Neuronal stem cell (in vitro differentiated cells): ENCODE measurements around the gene PRR7.

Source experiments
- DNase-seq: peaks from one replicate; pipeline ENCODE4 v3.0.0-alpha.2; 2013; ENCODE audit warnings: low spot score
- H2AFZ ChIP-seq: one replicate; pipeline ENCODE4 v1.6.1; 2013; ENCODE audit warnings: mild to moderate bottlenecking, low read length, inconsistent platforms
- H2AK5ac ChIP-seq: 2 replicates; pipeline ENCODE4 v1.6.1; 2013; ENCODE audit warnings: low read depth, mild to moderate bottlenecking, inconsistent platforms, low read length, moderate library complexity, mixed read lengths
- H2BK120ac ChIP-seq: 2 replicates; pipeline ENCODE4 v1.6.1; 2013; ENCODE audit warnings: low read depth, mild to moderate bottlenecking, inconsistent platforms, low read length, moderate library complexity, mixed read lengths
- H2BK12ac ChIP-seq: one replicate; pipeline ENCODE4 v1.6.1; 2013; ENCODE audit warnings: low read length, inconsistent platforms
- H2BK15ac ChIP-seq: 2 replicates; pipeline ENCODE4 v1.6.1; 2013; ENCODE audit warnings: mild to moderate bottlenecking, low read length, inconsistent platforms, mixed read lengths
- H2BK5ac ChIP-seq: one replicate; pipeline ENCODE4 v1.6.1; 2013; ENCODE audit warnings: inconsistent platforms, mild to moderate bottlenecking, low read length, moderate library complexity
- H3K14ac ChIP-seq: one replicate; pipeline ENCODE4 v1.6.1; 2013; ENCODE audit warnings: low read length, inconsistent platforms
- H3K18ac ChIP-seq: 2 replicates; pipeline ENCODE4 v1.6.1; 2013; ENCODE audit warnings: low read length, inconsistent platforms
- H3K23ac ChIP-seq: 2 replicates; pipeline ENCODE4 v1.6.1; 2013; ENCODE audit warnings: low read depth, mild to moderate bottlenecking, mixed read lengths, low read length, inconsistent platforms; ENCODE audit not compliant: poor library complexity
- H3K27ac ChIP-seq: replicated peaks from 3 replicates; pipeline ENCODE4 v1.5.1; 2013; ENCODE audit warnings: low read length, inconsistent platforms
- H3K27me3 ChIP-seq, 3 experiments: 2 replicates each; pipeline ENCODE4 v1.6.1; 2013; ENCODE audit warnings: low read length in 3 of 3, mild to moderate bottlenecking in 2 of 3, inconsistent platforms in 1 of 3, low read depth in 1 of 3, mixed read lengths in 1 of 3, moderate library complexity in 1 of 3; ENCODE audit not compliant: control insufficient read depth in 3 of 3, insufficient read depth in 3 of 3
- H3K36me3 ChIP-seq, 2 donors: replicated peaks in 1 of 2; 2 replicates each; pipeline ENCODE4 v1.6.1; 2013; ENCODE audit warnings: low read length in 2 of 2; ENCODE audit not compliant: control insufficient read depth in 2 of 2, insufficient read depth in 2 of 2
- H3K4ac ChIP-seq: 2 replicates; pipeline ENCODE4 v1.6.1; 2013; ENCODE audit warnings: inconsistent platforms, mild to moderate bottlenecking, low read length, moderate library complexity
- H3K4me1 ChIP-seq, 2 donors: 1 replicate in 1 of 2; 2 replicates in 1 of 2; pipeline ENCODE4 v1.6.1; 2013; ENCODE audit warnings: low read length in 2 of 2, low read depth in 1 of 2; ENCODE audit not compliant: control insufficient read depth in 2 of 2, insufficient read depth in 1 of 2
- H3K4me2 ChIP-seq: one replicate; pipeline ENCODE4 v1.6.1; 2013; ENCODE audit warnings: mild to moderate bottlenecking, low read length, inconsistent platforms; ENCODE audit not compliant: insufficient read depth, poor library complexity, severe bottlenecking
- H3K4me3 ChIP-seq, 2 donors: 2 replicates each; pipeline ENCODE4 v1.5.1; 2013; ENCODE audit warnings: low read length in 2 of 2, mild to moderate bottlenecking in 2 of 2, inconsistent platforms in 1 of 2, moderate library complexity in 1 of 2
- H3K79me1 ChIP-seq: one replicate; pipeline ENCODE4 v1.6.1; 2013; ENCODE audit warnings: low read depth, mild to moderate bottlenecking, inconsistent platforms, low read length, moderate library complexity
- H3K9ac ChIP-seq: one replicate; pipeline ENCODE4 v1.6.1; 2013; ENCODE audit warnings: mild to moderate bottlenecking, low read depth, low read length, inconsistent platforms; ENCODE audit not compliant: poor library complexity
- H3K9me3 ChIP-seq, 2 donors: replicated peaks in 1 of 2; 2 replicates each; pipeline versions ENCODE3 to v1.6.1; 2013; ENCODE audit warnings: low read length in 2 of 2, mild to moderate bottlenecking in 2 of 2, inconsistent platforms in 1 of 2, low read depth in 1 of 2, mixed read lengths in 1 of 2, moderate library complexity in 1 of 2; ENCODE audit not compliant: control insufficient read depth in 2 of 2, insufficient read depth in 1 of 2
- H4K8ac ChIP-seq: one replicate; pipeline ENCODE4 v1.6.1; 2013; ENCODE audit warnings: low read depth, mild to moderate bottlenecking, inconsistent platforms, low read length, moderate library complexity
- H4K91ac ChIP-seq: one replicate; pipeline ENCODE4 v1.6.1; 2013; ENCODE audit warnings: low read length, low read depth, mild to moderate bottlenecking, inconsistent platforms; ENCODE audit not compliant: poor library complexity
- WGBS, 2 donors: extraction: QIAGEN DNeasy Blood & Tissue Kit; methylation state at CpG; one replicate each; pipeline ENCODE4 v1.1.7; 2013; ENCODE audit warnings: missing lambda C conversion rate in 2 of 2, mixed read lengths in 1 of 2; ENCODE audit not compliant: insufficient read length in 2 of 2, insufficient replicate concordance in 1 of 2; ENCODE audit errors: extremely low coverage in 2 of 2; 5-methylcytosine and 5-hydroxymethylcytosine counted together

Gene PRR7

GRCh38 chr5:177457852-177458681, 11.5 kb downstream of the PRR7 start:
- Histone ChIP-seq H4K8ac (no peak overlapping the region), H3K18ac (peak overlapping the region; percentile 38), H4K91ac (no peak overlapping the region), H3K9me3 (peaks cover 0 to 3% of the 10 kb centered on the region in 2 donors), H3K4me2 (no peak overlapping the region), H3K9ac (peak overlapping the region; percentile 44), H2AFZ (no peak overlapping the region), H3K27me3 (no peaks in the 10 kb centered on the region), H3K4ac (no peak overlapping the region), H2BK5ac (peak overlapping the region; percentile 87), H2AK5ac (peak overlapping the region; percentile 75), H3K4me3 (no peak overlapping the region), H3K79me1 (peaks cover 19% of the 10 kb centered on the region), H3K36me3 (peaks cover 46 to 89% of the 10 kb centered on the region in 2 donors), H2BK120ac (no peak overlapping the region), H3K4me1 (peaks cover 19 to 21% of the 10 kb centered on the region in 2 donors), H2BK15ac (peak overlapping the region; percentile 83), H3K23ac (peak overlapping the region; percentile 73), H2BK12ac (no peak overlapping the region), H3K14ac (no peak overlapping the region), H3K27ac (peak overlapping the region; percentile 69)
- no peak for DNase-seq
- WGBS, 2 donors = no CpG with 5 or more reads among the region's 20 CpGs

- Histone ChIP-seq H2BK15ac (no peak overlapping the region), H2AFZ (no peak overlapping the region), H3K9me3 (peaks cover 0 to 3% of the 10 kb centered on the region in 2 donors), H2AK5ac (no peak overlapping the region), H3K4ac (no peak overlapping the region), H4K91ac (no peak overlapping the region), H3K27me3 (no peaks in the 10 kb centered on the region), H3K27ac (peak overlapping the region; percentile 69), H3K79me1 (peaks cover 19% of the 10 kb centered on the region), H3K4me2 (no peak overlapping the region), H2BK120ac (no peak overlapping the region), H2BK5ac (peak overlapping the region; percentile 87), H3K4me1 (peaks cover 14 to 21% of the 10 kb centered on the region in 2 donors), H3K18ac (peak overlapping the region; percentile 48), H3K4me3 (no peak overlapping the region), H2BK12ac (no peak overlapping the region), H3K14ac (peak overlapping the region; percentile 38), H3K23ac (peak overlapping the region; percentile 73), H3K36me3 (peaks cover 52 to 89% of the 10 kb centered on the region in 2 donors), H4K8ac (no peak overlapping the region), H3K9ac (peak overlapping the region; percentile 21)
- no peak for DNase-seq
- no CpG with 5 or more reads among the region's 14 CpGs for WGBS, 2 donors
Observed at GRCh38 chr5:177458912-177459350, 12.3 kb downstream of the PRR7 start.

- H2BK15ac ChIP-seq = no peak overlapping the region
- no peak overlapping the region for H4K91ac ChIP-seq
- no peak overlapping the region for H3K4me2 ChIP-seq
- WGBS, 2 donors = no CpG with 5 or more reads among the region's 11 CpGs
- H3K27me3 ChIP-seq = no peaks in the 10 kb centered on the region
- no peak overlapping the region for H2BK12ac ChIP-seq
- no peak overlapping the region for H3K4me3 ChIP-seq
- H2AFZ ChIP-seq = no peak overlapping the region
- H2AK5ac ChIP-seq = no peak overlapping the region
- no peak overlapping the region for H3K27ac ChIP-seq
- H3K9me3 ChIP-seq = peaks cover 0 to 3% of the 10 kb centered on the region in 2 donors
- peaks cover 18% of the 10 kb centered on the region for H3K79me1 ChIP-seq
- no peak overlapping the region for H3K9ac ChIP-seq
- H3K4me1 ChIP-seq = peaks cover 12 to 21% of the 10 kb centered on the region in 2 donors
- H4K8ac ChIP-seq = no peak overlapping the region
- H3K18ac ChIP-seq = no peak overlapping the region
- H2BK120ac ChIP-seq = no peak overlapping the region
- no peak overlapping the region for H3K23ac ChIP-seq
- peak overlapping the region; percentile 14 for H2BK5ac ChIP-seq
- peaks cover 52 to 85% of the 10 kb centered on the region in 2 donors for H3K36me3 ChIP-seq
- no peak overlapping the region for H3K14ac ChIP-seq
- no peak overlapping the region for H3K4ac ChIP-seq
- DNase-seq = no peak
Observed at GRCh38 chr5:177459357-177459756, 12.7 kb downstream of the PRR7 start.

GRCh38 chr5:177459819-177460628, 13.4 kb downstream of the PRR7 start:
- no peak overlapping the region for H2AK5ac ChIP-seq
- H3K9me3 ChIP-seq = peaks cover 0 to 3% of the 10 kb centered on the region in 2 donors
- peak overlapping the region; percentile 14 for H2BK5ac ChIP-seq
- H3K27me3 ChIP-seq = no peaks in the 10 kb centered on the region
- H3K23ac ChIP-seq = no peak overlapping the region
- H3K9ac ChIP-seq = no peak overlapping the region
- H2BK120ac ChIP-seq = no peak overlapping the region
- H4K91ac ChIP-seq = no peak overlapping the region
- H2BK12ac ChIP-seq = no peak overlapping the region
- H3K4me3 ChIP-seq = no peak overlapping the region
- no peak overlapping the region for H3K18ac ChIP-seq
- peaks cover 12 to 21% of the 10 kb centered on the region in 2 donors for H3K4me1 ChIP-seq
- H3K27ac ChIP-seq = peak overlapping the region; percentile 61
- H2AFZ ChIP-seq = no peak overlapping the region
- H3K79me1 ChIP-seq = peaks cover 18% of the 10 kb centered on the region
- no CpG with 5 or more reads among the region's 28 CpGs for WGBS, 2 donors
- no peak overlapping the region for H2BK15ac ChIP-seq
- H3K36me3 ChIP-seq = peaks cover 52 to 83% of the 10 kb centered on the region in 2 donors
- no peak overlapping the region for H4K8ac ChIP-seq
- H3K4ac ChIP-seq = no peak overlapping the region
- H3K4me2 ChIP-seq = no peak overlapping the region
- H3K14ac ChIP-seq = no peak overlapping the region
- no peak for DNase-seq
